Neural progenitor cell (in vitro differentiated cells): Measurements from ENCODE around the gene ATG3. TPM values are rescaled to one million over a fixed set of nuclear protein-coding genes. Genes with fewer than 3 reads are reported as not detected.

Source experiments
- DNase-seq: peaks from one replicate; pipeline ENCODE4 v3.0.0-alpha.2; 2016; ENCODE audit warnings: low spot score
- H2AFZ ChIP-seq: fragments of 200-600 bp; sonication (generic); replicated peaks from 2 replicates; pipeline ENCODE4 v1.6.1; 2016; ENCODE audit warnings: antibody characterized with exemption
- H3F3A ChIP-seq: fragments of 200-600 bp; sonication (generic); 2 replicates; pipeline ENCODE4 v1.6.1; 2016; ENCODE audit warnings: antibody characterized with exemption, low read depth
- H3K27ac ChIP-seq: fragments of 200-600 bp; sonication (generic); 2 replicates; pipeline ENCODE4 v1.5.1; 2016; ENCODE audit warnings: mild to moderate bottlenecking
- H3K27me3 ChIP-seq: fragments of 200-600 bp; sonication (generic); 2 replicates; pipeline ENCODE4 v1.6.1; 2016; ENCODE audit warnings: mild to moderate bottlenecking, moderate library complexity
- H3K36me3 ChIP-seq: fragments of 200-600 bp; sonication (generic); 2 replicates; pipeline ENCODE4 v1.5.1; 2016
- H3K4me1 ChIP-seq: fragments of 200-600 bp; sonication (generic); 2 replicates; pipeline ENCODE4 v1.6.1; 2016; ENCODE audit warnings: mixed run types
- H3K4me2 ChIP-seq: fragments of 200-600 bp; sonication (generic); 2 replicates; pipeline ENCODE4 v1.6.1; 2016
- H3K4me3 ChIP-seq: fragments of 200-600 bp; sonication (generic); 2 replicates; pipeline ENCODE4 v1.5.1; 2016
- H3K79me2 ChIP-seq: fragments of 200-600 bp; sonication (generic); 2 replicates; pipeline ENCODE4 v1.6.1; 2016; ENCODE audit warnings: low read depth
- H3K9ac ChIP-seq: fragments of 200-600 bp; sonication (generic); 2 replicates; pipeline ENCODE4 v1.6.1; 2016
- H3K9me3 ChIP-seq: fragments of 200-600 bp; sonication (generic); 2 replicates; pipeline ENCODE4 v1.5.1; 2016; ENCODE audit warnings: low read depth
- H4K20me1 ChIP-seq: fragments of 200-600 bp; sonication (generic); 2 replicates; pipeline ENCODE4 v1.6.1; 2016; ENCODE audit warnings: low read depth
- H3K27ac Mint-ChIP-seq: 3 replicates; pipeline ENCODE4 v1.8.0; 2021; ENCODE audit warnings: mixed read lengths
- H3K27me3 Mint-ChIP-seq: 2 replicates; pipeline ENCODE4 v1.8.0; 2022; ENCODE audit warnings: low read depth, mild to moderate bottlenecking, inconsistent platforms, moderate library complexity, mixed read lengths; ENCODE audit not compliant: insufficient read depth
- H3K36me3 Mint-ChIP-seq: 3 replicates; pipeline ENCODE4 v1.8.0; 2021; ENCODE audit warnings: mixed read lengths
- H3K4me1 Mint-ChIP-seq: 3 replicates; pipeline ENCODE4 v1.8.0; 2021; ENCODE audit warnings: mixed read lengths
- H3K4me3 Mint-ChIP-seq: 3 replicates; pipeline ENCODE4 v1.8.0; 2021; ENCODE audit warnings: mild to moderate bottlenecking, moderate library complexity, mixed read lengths
- H3K9me3 Mint-ChIP-seq: 3 replicates; pipeline ENCODE4 v1.8.0; 2020; ENCODE audit warnings: mixed read lengths
- EZH2 ChIP-seq: fragments of 200-600 bp; sonication (generic); IDR thresholded peaks from 2 replicates; pipeline ENCODE4 v1.6.1; 2017; ENCODE audit warnings: antibody characterized with exemption, mild to moderate bottlenecking, moderate library complexity
- EZH2phosphoT487 ChIP-seq: fragments of 200-600 bp; sonication (generic); IDR thresholded peaks from 2 replicates; pipeline ENCODE4 v1.6.1; 2017; ENCODE audit warnings: antibody characterized with exemption
- total RNA-seq: library from RNA; depleted of rRNA; stranded (reverse); fragments of >200 nt; gene quantifications from 2 replicates; pipeline ENCODE4 v1.2.3, GENCODE V29; 2015; ENCODE audit warnings: low replicate concordance
- TF ChIP-seq, protein P1 (sequence below): fragments of 200-600 bp; sonication (generic); IDR thresholded peaks from 2 replicates; pipeline ENCODE4 v1.5.1; 2017; ENCODE audit warnings: antibody characterized with exemption, mild to moderate bottlenecking

ATG3 gene
- total RNA-seq, 1 donor from 2014 or later, result 55.8 TPM

GRCh38 chr3:112492124-112492523 lies 69.6 kb downstream of the ATG3 start:
- H3K4me1 Mint-ChIP-seq, result no peaks in the 10 kb centered on the region
- Histone ChIP-seq H2AFZ (no peak overlapping the region), H3F3A (no peaks in the 10 kb centered on the region)

DNA sequence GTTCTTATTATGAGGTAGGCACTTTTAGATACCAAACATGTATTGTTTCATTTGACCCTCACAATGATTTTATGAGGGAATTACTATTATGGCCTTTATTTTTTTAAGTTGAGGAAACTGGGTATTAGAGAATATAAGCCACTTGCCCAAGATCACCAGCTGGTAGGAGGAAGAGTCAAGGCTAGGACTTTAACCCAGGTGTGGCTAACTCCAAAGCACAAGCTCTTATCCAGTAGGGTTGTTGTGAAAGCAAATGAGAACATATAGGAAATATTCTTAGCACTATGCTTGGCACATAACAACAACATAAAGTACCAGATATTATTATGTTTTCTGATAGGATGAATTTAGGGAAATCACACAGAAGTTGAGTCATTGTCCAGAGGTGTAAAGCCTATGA lies 70.4 kb downstream of the ATG3 start:
- Histone ChIP-seq H3K9ac (no peak overlapping the region), H2AFZ (no peak overlapping the region), H3K9me3 (no peaks in the 10 kb centered on the region), H3K27me3 (no peaks in the 10 kb centered on the region), H3K4me1 (no peaks in the 10 kb centered on the region), H3K4me2 (no peak overlapping the region), H3K27ac (no peak overlapping the region), H4K20me1 (no peaks in the 10 kb centered on the region), H3K4me3 (no peak overlapping the region), H3F3A (no peaks in the 10 kb centered on the region), H3K36me3 (no peaks in the 10 kb centered on the region), H3K79me2 (no peaks in the 10 kb centered on the region)
- no peaks in the 10 kb centered on the region for H3K4me1 Mint-ChIP-seq
- H3K27ac Mint-ChIP-seq, result no peak overlapping the region
- DNase-seq, result no peak
- no peaks in the 10 kb centered on the region for H3K36me3 Mint-ChIP-seq
- no peaks in the 10 kb centered on the region for H3K27me3 Mint-ChIP-seq
- H3K4me3 Mint-ChIP-seq, result no peak overlapping the region
- no peaks in the 10 kb centered on the region for H3K9me3 Mint-ChIP-seq
- TF ChIP-seq, protein P1, sequence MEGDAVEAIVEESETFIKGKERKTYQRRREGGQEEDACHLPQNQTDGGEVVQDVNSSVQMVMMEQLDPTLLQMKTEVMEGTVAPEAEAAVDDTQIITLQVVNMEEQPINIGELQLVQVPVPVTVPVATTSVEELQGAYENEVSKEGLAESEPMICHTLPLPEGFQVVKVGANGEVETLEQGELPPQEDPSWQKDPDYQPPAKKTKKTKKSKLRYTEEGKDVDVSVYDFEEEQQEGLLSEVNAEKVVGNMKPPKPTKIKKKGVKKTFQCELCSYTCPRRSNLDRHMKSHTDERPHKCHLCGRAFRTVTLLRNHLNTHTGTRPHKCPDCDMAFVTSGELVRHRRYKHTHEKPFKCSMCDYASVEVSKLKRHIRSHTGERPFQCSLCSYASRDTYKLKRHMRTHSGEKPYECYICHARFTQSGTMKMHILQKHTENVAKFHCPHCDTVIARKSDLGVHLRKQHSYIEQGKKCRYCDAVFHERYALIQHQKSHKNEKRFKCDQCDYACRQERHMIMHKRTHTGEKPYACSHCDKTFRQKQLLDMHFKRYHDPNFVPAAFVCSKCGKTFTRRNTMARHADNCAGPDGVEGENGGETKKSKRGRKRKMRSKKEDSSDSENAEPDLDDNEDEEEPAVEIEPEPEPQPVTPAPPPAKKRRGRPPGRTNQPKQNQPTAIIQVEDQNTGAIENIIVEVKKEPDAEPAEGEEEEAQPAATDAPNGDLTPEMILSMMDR, result no peak
- TF ChIP-seq EZH2, result no peak
- TF ChIP-seq EZH2phosphoT487, result no peak

More at GRCh38 chr3:112492124-112492523, 69.6 kb downstream of the ATG3 start:
- H3K79me2 ChIP-seq, result no peaks in the 10 kb centered on the region
- H3K27ac ChIP-seq, result no peak overlapping the region
- no peaks in the 10 kb centered on the region for H3K4me1 ChIP-seq
- H3K27me3 ChIP-seq, result no peaks in the 10 kb centered on the region
- Mint-ChIP-seq H3K27ac (no peak overlapping the region), H3K4me3 (no peak overlapping the region), H3K36me3 (no peaks in the 10 kb centered on the region), H3K27me3 (no peaks in the 10 kb centered on the region), H3K9me3 (no peaks in the 10 kb centered on the region)
- DNase-seq, result no peak
- no peaks in the 10 kb centered on the region for H4K20me1 ChIP-seq
- H3K36me3 ChIP-seq, result no peaks in the 10 kb centered on the region
- no peak overlapping the region for H3K4me3 ChIP-seq
- no peaks in the 10 kb centered on the region for H3K9me3 ChIP-seq
- H3K9ac ChIP-seq, result no peak overlapping the region
- TF ChIP-seq, protein P1, result no peak
- TF ChIP-seq EZH2phosphoT487 (no peak), EZH2 (no peak)
- H3K4me2 ChIP-seq, result no peak overlapping the region

GRCh38 chr3:112489674-112490479 lies 71.9 kb downstream of the ATG3 start:
- no peaks in the 10 kb centered on the region for H3K36me3 ChIP-seq
- no peaks in the 10 kb centered on the region for H3K27me3 ChIP-seq
- H3K9ac ChIP-seq, result no peak overlapping the region
- TF ChIP-seq EZH2, result no peak
- TF ChIP-seq, protein P1, result no peak
- no peaks in the 10 kb centered on the region for H4K20me1 ChIP-seq
- H3F3A ChIP-seq, result no peaks in the 10 kb centered on the region
- no peak overlapping the region for H2AFZ ChIP-seq
- H3K4me2 ChIP-seq, result no peak overlapping the region
- H3K9me3 Mint-ChIP-seq, result no peaks in the 10 kb centered on the region
- H3K9me3 ChIP-seq, result no peaks in the 10 kb centered on the region
- H3K4me1 Mint-ChIP-seq, result no peaks in the 10 kb centered on the region
- H3K27ac ChIP-seq, result no peak overlapping the region
- no peak overlapping the region for H3K4me3 ChIP-seq
- H3K4me3 Mint-ChIP-seq, result no peak overlapping the region
- no peaks in the 10 kb centered on the region for H3K4me1 ChIP-seq
- no peak overlapping the region for H3K27ac Mint-ChIP-seq
- no peaks in the 10 kb centered on the region for H3K36me3 Mint-ChIP-seq
- no peaks in the 10 kb centered on the region for H3K27me3 Mint-ChIP-seq
- no peak for DNase-seq
- no peaks in the 10 kb centered on the region for H3K79me2 ChIP-seq
